WTC11 (cell line): ENCODE results near the gene NPAS2. TPM values are rescaled to one million over a fixed set of nuclear protein-coding genes. Genes with fewer than 3 reads are reported as not detected.

Source experiments
- ATAC-seq: fragments of 200-7000 bp; cut with Tn5 transposase; 2 replicates; pipeline ENCODE4 v1.10.0; 2021; ENCODE audit warnings: mild to moderate bottlenecking, moderate library complexity
- CTCF ChIA-PET: fragments of 300-600 bp; sonication (Branson Sonifier 250); formaldehyde crosslinking; loops from one replicate; lab custom pipeline; 2021; ENCODE audit warnings: antibody characterized with exemption; lab: Charles Lee
- POLR2A ChIA-PET: fragments of 350-600 bp; sonication (Branson Sonifier 250); formaldehyde crosslinking; loops from one replicate; lab custom pipeline; 2021; ENCODE audit warnings: antibody characterized with exemption; lab: Charles Lee
- DNase-seq: peaks from one replicate; pipeline ENCODE4 v3.0.0; 2021; ENCODE audit warnings: low spot score
- H3K27ac Mint-ChIP-seq: 2 replicates; pipeline ENCODE4 v1.8.0; 2021; ENCODE audit warnings: mixed read lengths
- H3K27me3 Mint-ChIP-seq: 2 replicates; pipeline ENCODE4 v1.8.0; 2021; ENCODE audit warnings: low read depth, mild to moderate bottlenecking, moderate library complexity, mixed read lengths
- H3K36me3 Mint-ChIP-seq: 2 replicates; pipeline ENCODE4 v1.8.0; 2021; ENCODE audit warnings: mixed read lengths
- H3K4me1 Mint-ChIP-seq: 2 replicates; pipeline ENCODE4 v1.8.0; 2022; ENCODE audit warnings: mixed read lengths
- H3K4me3 Mint-ChIP-seq: 2 replicates; pipeline ENCODE4 v1.8.0; 2021; ENCODE audit warnings: mild to moderate bottlenecking, moderate library complexity, mixed read lengths
- H3K9me3 Mint-ChIP-seq: 2 replicates; pipeline ENCODE4 v1.8.0; 2021; ENCODE audit warnings: mixed read lengths
- GTF2I ChIP-seq: fragments of 250-450 bp; sonication (Bioruptor Pico); conservative IDR thresholded peaks from 2 replicates; pipeline ENCODE4 v1.4.0; 2021; ENCODE audit warnings: mild to moderate bottlenecking
- HMGA2 ChIP-seq: fragments of 250-450 bp; sonication (Bioruptor Pico); IDR thresholded peaks from 2 replicates; pipeline ENCODE4 v1.4.0; 2021; ENCODE audit warnings: mild to moderate bottlenecking, moderate library complexity
- MYBL2 ChIP-seq: sonication (generic); formaldehyde crosslinking; IDR thresholded peaks from 2 replicates; pipeline ENCODE4 v1.8.1; 2023; ENCODE audit warnings: mild to moderate bottlenecking, moderate library complexity, missing genetic modification reagents
- NFYB ChIP-seq: sonication (generic); formaldehyde crosslinking; conservative IDR thresholded peaks from 2 replicates; pipeline ENCODE4 v1.8.0; 2022; ENCODE audit warnings: low read depth, missing genetic modification reagents
- TCF7 ChIP-seq: sonication (generic); formaldehyde crosslinking; IDR thresholded peaks from 2 replicates; pipeline ENCODE4 v1.8.0; 2022; ENCODE audit warnings: mild to moderate bottlenecking, low read depth, missing genetic modification reagents, moderate library complexity
- TEAD1 ChIP-seq: sonication (generic); formaldehyde crosslinking; IDR thresholded peaks from 2 replicates; pipeline ENCODE4 v1.8.0; 2022; ENCODE audit warnings: mild to moderate bottlenecking, missing genetic modification reagents
- TP53 ChIP-seq: sonication (generic); formaldehyde crosslinking; IDR thresholded peaks from 2 replicates; pipeline ENCODE4 v1.8.1; 2023; ENCODE audit warnings: mild to moderate bottlenecking, missing genetic modification reagents
- ZNF423 ChIP-seq: fragments of 250-450 bp; sonication (Bioruptor Pico); IDR thresholded peaks from 2 replicates; pipeline ENCODE4 v2.1.2; 2022; ENCODE audit warnings: mild to moderate bottlenecking, moderate library complexity
- total RNA-seq: library from RNA; stranded (reverse); gene quantifications from 3 replicates; pipeline ENCODE4 v1.2.3, GENCODE V29; 2021
- TF ChIP-seq, protein P1 (sequence below): sonication (generic); formaldehyde crosslinking; IDR thresholded peaks from 2 replicates; pipeline ENCODE4 v1.8.1; 2023; ENCODE audit warnings: mild to moderate bottlenecking, moderate library complexity, missing genetic modification reagents
- TF ChIP-seq, protein P2 (sequence below): fragments of 250-450 bp; sonication (Bioruptor Pico); IDR thresholded peaks from 2 replicates; pipeline ENCODE4 v1.9.0; 2021; ENCODE audit warnings: mild to moderate bottlenecking
- TF ChIP-seq, protein P3 (sequence below): sonication (generic); formaldehyde crosslinking; IDR thresholded peaks from 2 replicates; pipeline ENCODE4 v1.8.1; 2023; ENCODE audit warnings: mild to moderate bottlenecking, missing genetic modification reagents, borderline replicate concordance
- TF ChIP-seq, protein P4 (sequence below): sonication (generic); formaldehyde crosslinking; IDR thresholded peaks from 2 replicates; pipeline ENCODE4 v1.8.0; 2023; ENCODE audit warnings: mild to moderate bottlenecking, missing genetic modification reagents
- TF ChIP-seq, protein P5 (sequence below): sonication (generic); formaldehyde crosslinking; IDR thresholded peaks from 2 replicates; pipeline ENCODE4 v1.8.0; 2022; ENCODE audit warnings: mild to moderate bottlenecking, missing genetic modification reagents
- TF ChIP-seq, protein P6 (sequence below): fragments of 250-450 bp; sonication (Bioruptor Pico); IDR thresholded peaks from 2 replicates; pipeline ENCODE4 v1.9.0; 2021; ENCODE audit warnings: mild to moderate bottlenecking

NPAS2 gene
- total RNA-seq, 1 experiment from 2014 or later = 2.6 TPM

DNA sequence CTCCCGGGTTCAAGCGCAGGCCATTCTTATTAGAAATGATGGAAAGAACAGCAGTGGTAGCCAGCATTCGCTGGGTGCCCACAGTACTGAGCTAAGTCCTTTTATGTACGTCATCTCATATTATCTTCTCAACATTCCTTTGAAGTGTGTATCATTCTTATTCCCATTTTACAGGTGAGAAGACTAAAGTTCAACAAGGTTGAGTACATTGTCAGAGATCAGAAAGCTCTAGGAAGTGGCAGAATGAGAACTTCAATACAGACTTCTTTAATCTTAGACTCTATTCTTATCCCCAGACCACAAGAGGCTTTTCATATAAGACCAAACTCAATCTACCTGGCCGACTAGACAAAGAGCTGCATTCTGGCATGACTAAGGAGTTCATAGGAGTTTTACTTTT, 86.7 kb downstream of the NPAS2 start:
- Mint-ChIP-seq H3K4me1 (0 out of 2 replicates have a peak, but pooled peaks cover 3% of the 10 kb centered on the region), H3K27ac (no peak overlapping the region), H3K36me3 (no peaks in the 10 kb centered on the region), H3K4me3 (no peak overlapping the region), H3K27me3 (no peaks in the 10 kb centered on the region), H3K9me3 (no peaks in the 10 kb centered on the region)
- CTCF ChIA-PET = interaction anchor here (1.2 kb wide), 1 partner anchor 78 kb away, joined by 4 read pairs; no protein-coding TSS in a partner anchor
- TF ChIP-seq, protein P1, sequence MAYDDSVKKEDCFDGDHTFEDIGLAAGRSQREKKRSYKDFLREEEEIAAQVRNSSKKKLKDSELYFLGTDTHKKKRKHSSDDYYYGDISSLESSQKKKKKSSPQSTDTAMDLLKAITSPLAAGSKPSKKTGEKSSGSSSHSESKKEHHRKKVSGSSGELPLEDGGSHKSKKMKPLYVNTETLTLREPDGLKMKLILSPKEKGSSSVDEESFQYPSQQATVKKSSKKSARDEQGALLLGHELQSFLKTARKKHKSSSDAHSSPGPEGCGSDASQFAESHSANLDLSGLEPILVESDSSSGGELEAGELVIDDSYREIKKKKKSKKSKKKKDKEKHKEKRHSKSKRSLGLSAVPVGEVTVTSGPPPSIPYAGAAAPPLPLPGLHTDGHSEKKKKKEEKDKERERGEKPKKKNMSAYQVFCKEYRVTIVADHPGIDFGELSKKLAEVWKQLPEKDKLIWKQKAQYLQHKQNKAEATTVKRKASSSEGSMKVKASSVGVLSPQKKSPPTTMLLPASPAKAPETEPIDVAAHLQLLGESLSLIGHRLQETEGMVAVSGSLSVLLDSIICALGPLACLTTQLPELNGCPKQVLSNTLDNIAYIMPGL (CRISPR knock-in tag) = no peak
- TF ChIP-seq, protein P2, sequence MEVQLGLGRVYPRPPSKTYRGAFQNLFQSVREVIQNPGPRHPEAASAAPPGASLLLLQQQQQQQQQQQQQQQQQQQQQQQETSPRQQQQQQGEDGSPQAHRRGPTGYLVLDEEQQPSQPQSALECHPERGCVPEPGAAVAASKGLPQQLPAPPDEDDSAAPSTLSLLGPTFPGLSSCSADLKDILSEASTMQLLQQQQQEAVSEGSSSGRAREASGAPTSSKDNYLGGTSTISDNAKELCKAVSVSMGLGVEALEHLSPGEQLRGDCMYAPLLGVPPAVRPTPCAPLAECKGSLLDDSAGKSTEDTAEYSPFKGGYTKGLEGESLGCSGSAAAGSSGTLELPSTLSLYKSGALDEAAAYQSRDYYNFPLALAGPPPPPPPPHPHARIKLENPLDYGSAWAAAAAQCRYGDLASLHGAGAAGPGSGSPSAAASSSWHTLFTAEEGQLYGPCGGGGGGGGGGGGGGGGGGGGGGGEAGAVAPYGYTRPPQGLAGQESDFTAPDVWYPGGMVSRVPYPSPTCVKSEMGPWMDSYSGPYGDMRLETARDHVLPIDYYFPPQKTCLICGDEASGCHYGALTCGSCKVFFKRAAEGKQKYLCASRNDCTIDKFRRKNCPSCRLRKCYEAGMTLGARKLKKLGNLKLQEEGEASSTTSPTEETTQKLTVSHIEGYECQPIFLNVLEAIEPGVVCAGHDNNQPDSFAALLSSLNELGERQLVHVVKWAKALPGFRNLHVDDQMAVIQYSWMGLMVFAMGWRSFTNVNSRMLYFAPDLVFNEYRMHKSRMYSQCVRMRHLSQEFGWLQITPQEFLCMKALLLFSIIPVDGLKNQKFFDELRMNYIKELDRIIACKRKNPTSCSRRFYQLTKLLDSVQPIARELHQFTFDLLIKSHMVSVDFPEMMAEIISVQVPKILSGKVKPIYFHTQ (CRISPR knock-in tag) = no peak
- no peak for TF ChIP-seq MYBL2 (CRISPR knock-in tag)
- no peak for TF ChIP-seq TEAD1 (CRISPR knock-in tag)
- no peak for TF ChIP-seq NFYB
- TF ChIP-seq, protein P3, sequence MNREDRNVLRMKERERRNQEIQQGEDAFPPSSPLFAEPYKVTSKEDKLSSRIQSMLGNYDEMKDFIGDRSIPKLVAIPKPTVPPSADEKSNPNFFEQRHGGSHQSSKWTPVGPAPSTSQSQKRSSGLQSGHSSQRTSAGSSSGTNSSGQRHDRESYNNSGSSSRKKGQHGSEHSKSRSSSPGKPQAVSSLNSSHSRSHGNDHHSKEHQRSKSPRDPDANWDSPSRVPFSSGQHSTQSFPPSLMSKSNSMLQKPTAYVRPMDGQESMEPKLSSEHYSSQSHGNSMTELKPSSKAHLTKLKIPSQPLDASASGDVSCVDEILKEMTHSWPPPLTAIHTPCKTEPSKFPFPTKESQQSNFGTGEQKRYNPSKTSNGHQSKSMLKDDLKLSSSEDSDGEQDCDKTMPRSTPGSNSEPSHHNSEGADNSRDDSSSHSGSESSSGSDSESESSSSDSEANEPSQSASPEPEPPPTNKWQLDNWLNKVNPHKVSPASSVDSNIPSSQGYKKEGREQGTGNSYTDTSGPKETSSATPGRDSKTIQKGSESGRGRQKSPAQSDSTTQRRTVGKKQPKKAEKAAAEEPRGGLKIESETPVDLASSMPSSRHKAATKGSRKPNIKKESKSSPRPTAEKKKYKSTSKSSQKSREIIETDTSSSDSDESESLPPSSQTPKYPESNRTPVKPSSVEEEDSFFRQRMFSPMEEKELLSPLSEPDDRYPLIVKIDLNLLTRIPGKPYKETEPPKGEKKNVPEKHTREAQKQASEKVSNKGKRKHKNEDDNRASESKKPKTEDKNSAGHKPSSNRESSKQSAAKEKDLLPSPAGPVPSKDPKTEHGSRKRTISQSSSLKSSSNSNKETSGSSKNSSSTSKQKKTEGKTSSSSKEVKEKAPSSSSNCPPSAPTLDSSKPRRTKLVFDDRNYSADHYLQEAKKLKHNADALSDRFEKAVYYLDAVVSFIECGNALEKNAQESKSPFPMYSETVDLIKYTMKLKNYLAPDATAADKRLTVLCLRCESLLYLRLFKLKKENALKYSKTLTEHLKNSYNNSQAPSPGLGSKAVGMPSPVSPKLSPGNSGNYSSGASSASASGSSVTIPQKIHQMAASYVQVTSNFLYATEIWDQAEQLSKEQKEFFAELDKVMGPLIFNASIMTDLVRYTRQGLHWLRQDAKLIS (CRISPR knock-in tag) = no peak
- TF ChIP-seq, protein P4, sequence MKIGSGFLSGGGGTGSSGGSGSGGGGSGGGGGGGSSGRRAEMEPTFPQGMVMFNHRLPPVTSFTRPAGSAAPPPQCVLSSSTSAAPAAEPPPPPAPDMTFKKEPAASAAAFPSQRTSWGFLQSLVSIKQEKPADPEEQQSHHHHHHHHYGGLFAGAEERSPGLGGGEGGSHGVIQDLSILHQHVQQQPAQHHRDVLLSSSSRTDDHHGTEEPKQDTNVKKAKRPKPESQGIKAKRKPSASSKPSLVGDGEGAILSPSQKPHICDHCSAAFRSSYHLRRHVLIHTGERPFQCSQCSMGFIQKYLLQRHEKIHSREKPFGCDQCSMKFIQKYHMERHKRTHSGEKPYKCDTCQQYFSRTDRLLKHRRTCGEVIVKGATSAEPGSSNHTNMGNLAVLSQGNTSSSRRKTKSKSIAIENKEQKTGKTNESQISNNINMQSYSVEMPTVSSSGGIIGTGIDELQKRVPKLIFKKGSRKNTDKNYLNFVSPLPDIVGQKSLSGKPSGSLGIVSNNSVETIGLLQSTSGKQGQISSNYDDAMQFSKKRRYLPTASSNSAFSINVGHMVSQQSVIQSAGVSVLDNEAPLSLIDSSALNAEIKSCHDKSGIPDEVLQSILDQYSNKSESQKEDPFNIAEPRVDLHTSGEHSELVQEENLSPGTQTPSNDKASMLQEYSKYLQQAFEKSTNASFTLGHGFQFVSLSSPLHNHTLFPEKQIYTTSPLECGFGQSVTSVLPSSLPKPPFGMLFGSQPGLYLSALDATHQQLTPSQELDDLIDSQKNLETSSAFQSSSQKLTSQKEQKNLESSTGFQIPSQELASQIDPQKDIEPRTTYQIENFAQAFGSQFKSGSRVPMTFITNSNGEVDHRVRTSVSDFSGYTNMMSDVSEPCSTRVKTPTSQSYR (CRISPR knock-in tag) = no peak
- TF ChIP-seq ZNF423 = no peak
- TF ChIP-seq TCF7 (CRISPR knock-in tag) = no peak
- TF ChIP-seq, protein P5, sequence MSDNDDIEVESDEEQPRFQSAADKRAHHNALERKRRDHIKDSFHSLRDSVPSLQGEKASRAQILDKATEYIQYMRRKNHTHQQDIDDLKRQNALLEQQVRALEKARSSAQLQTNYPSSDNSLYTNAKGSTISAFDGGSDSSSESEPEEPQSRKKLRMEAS = no peak
- TF ChIP-seq HMGA2 (CRISPR knock-in tag) = no peak
- TF ChIP-seq GTF2I (CRISPR knock-in tag) = no peak
- TF ChIP-seq, protein P6, sequence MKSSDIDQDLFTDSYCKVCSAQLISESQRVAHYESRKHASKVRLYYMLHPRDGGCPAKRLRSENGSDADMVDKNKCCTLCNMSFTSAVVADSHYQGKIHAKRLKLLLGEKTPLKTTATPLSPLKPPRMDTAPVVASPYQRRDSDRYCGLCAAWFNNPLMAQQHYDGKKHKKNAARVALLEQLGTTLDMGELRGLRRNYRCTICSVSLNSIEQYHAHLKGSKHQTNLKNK = no peak
- TF ChIP-seq TP53 (CRISPR knock-in tag) = no peak
- no peak for ATAC-seq
- DNase-seq = no peak
- POLR2A ChIA-PET = no interaction called here
